Hypothalamus (tissue), 51 donors: ENCODE data around the gene P3R3URF.

Source experiments
- DNase-seq, 51 donors: peaks; one replicate each; lab custom pipeline; 2025; lab: John Stamatoyannopoulos, UW

P3R3URF gene

DNA sequence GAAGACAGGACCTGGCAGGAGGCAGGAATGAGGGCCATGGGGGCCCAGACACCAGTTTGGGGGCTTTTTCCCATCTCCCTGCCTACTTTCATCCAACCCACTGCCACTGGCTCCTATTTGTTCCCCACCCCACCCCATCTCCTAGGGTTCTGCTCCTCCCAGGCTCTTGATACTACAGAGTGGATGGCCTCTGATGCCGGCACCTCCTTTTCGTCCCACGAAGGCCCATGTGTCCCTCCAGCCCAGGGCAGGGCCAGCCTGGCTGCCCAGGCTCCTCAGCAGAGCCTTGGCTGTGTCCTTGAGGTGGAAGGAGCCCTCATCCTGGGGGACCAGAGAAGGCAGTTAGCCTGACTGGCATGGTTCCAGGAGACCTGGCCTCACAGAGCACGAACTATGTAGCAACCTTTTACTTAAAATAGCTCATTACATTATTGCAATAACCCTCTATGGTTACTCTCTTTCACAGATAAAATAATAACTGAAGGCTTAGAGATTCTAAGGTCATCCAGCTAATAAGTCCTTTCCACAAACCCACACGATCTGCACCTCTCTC lies 18.4 kb upstream of the P3R3URF start:
- DNase-seq: no peak

DNA sequence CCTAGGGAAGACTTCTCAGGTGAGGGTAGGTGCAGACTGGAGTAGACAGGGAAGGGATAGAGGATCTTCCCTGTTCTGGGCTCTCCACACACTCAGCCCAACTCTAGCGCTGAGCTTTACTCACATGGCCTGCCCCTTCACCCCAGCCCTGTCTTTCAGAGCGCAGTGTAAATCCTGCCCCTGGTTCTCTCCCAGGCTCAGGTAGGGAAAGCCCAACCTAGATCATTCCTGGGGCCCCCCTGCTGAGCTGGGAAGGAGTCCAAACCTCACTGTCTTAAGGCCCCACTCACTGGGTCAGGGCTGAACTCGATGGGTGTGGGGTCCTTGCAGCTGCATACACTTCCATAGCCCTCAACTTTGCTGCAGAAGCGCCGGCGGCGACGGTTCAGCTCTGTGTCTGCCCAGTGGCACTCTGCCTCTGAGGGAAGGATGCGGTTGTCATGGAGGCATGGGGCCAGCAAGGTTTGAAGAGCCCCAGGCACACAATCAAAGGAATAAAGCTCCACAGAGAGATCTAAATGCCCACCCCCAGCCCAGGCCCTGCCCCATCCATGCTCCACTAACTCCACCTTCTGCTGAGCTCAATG lies 17.8 kb upstream of the P3R3URF start:
- DNase-seq: no peak

- no peak for DNase-seq
These were observed 17.0 kb upstream of the P3R3URF start for GRCh38 chr1:46193285-46193684.

- no peak for DNase-seq
These were observed 15.9 kb upstream of the P3R3URF start for GRCh38 chr1:46192171-46192570.

DNA sequence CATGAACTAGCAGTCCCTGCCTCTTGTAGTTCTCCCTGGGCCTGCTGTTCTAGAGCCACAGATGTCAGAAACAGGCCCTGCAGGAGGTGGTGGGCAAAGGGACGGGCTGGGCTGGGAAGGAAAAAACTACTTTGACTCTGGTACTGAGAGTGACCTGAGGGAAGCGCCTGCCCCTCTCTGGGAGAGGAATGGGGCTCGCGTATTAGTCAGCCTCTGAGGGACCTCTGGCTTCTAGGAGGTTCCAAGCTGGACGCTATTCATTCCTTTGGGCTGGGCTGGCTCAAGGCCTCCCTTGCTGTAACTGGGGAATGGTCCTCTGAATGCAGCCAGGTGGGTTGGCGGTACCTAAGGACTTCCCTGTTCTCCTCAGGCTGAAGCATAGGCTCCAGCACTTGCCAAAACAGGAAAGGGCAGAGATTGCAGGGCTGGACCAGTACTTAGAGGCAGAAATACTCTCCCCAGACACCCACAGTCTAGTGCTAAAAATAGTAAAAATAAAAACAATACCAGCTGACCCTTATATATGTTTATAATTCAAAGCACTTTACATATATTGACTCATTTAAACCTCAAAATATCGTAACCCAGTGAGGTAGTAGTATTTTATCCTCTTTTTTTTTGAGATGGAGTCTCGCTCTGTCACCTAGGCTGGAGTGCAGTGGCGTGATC lies 14.9 kb upstream of the P3R3URF start:
- DNase-seq: no peak

GRCh38 chr1:46190539-46190938 lies 14.3 kb upstream of the P3R3URF start:
- no peak for DNase-seq

- no peak for DNase-seq
These were observed 12.2 kb upstream of the P3R3URF start for GRCh38 chr1:46188295-46189030.

DNA sequence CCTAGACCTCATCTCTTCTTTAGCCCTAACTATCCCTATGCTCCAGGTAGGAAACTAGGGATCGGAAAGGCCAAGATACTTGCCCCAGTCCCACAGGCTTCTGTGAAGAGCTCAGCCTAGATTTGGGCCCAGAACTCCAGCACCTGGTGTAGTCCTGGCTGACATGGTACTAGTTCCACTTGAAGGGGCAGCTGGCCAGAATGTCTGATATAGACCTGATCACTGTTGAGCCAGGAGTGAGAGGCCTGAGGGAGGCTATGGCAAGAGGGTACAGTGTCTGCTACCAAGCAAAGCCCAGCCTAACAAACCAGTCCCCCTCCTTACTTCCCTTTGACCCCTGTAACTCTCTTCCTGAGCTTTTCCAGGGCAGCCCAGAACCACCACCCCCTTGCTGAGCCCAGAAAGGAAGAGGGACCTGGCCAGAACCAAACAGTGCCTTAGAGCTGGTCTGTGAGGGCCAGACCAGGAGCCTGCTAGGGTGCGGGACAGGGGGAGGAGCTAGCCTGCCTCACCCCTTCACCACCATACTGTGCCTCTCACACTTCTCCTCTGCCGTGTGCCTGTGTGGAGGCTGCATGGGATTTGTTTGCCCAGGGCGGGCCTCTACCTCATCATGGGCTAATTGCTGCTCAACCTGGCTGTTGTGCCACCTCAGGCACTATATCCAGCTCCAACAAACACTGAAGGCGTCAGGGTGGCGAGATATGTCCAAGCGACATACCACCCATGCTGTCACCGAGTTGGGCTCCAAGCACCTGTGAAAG lies 11.0 kb upstream of the P3R3URF start:
- no peak for DNase-seq

GRCh38 chr1:46186076-46186475 lies 9.8 kb upstream of the P3R3URF start:
- DNase-seq: no peak

DNA sequence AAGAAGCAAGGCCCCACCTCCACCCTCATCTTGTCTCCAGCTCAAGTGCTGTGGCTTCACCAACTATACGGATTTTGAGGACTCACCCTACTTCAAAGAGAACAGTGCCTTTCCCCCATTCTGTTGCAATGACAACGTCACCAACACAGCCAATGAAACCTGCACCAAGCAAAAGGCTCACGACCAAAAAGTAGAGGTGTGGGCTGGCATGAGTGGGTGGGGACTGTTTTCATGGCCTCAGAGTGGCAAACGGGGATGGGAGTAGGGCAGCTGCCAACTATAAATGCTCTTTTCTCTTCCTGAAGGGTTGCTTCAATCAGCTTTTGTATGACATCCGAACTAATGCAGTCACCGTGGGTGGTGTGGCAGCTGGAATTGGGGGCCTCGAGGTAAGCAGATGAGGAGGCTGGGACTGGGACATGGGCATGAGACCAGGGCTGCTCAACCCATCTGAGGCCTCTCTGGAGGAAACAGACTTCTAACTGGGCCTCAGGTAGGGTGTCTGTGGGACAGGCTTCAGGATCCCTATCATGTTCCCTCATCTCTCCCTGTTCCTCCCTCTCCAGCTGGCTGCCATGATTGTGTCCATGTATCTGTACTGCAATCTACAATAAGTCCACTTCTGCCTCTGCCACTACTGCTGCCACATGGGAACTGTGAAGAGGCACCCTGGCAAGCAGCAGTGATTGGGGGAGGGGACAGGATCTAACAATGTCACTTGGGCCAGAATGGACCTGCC lies 8.8 kb upstream of the P3R3URF start:
- DNase-seq: no peak

- DNase-seq: peak in 2 of 51 donors; percentile 3 to 11
These were observed 7.8 kb upstream of the P3R3URF start for GRCh38 chr1:46183926-46184557.

DNA sequence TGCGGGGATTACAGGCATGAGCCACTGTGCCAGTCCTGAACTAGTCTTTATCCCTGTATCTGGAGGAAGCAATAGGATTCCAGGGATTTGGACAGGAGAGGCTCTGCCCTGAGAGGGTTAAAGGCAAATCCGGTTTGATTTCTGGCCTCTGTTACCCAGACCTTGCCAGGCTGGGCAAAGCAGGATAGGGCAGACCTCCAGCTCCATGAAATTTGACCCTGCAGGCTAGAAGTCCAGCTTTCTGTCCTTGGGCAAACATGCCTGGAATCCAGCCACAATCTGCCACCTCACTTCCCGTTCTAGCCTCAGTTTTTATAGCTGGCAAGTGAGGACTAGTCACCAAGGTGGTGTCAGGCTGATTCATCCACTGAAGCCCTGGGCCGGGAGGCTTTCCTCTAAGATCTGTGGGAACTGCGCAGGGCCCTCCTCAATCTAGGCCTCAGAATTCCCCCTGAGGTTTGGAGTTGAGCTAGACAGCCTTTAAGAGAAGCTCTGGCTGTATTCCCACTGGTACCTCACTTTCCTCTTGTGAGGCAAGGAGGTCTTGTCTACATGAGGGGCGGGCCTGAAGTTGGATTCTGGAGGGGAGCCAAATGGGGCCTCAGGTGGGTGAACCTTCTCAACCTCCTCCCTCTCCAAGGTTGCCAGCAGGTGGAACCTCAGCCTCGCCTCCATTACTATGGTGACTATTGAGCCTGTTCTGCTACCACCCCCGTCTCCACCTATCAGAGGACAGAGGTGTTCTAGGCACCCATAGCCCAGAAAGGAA lies 7.0 kb upstream of the P3R3URF start:
- DNase-seq: peak in 11 of 51 donors; percentile 15 to 70 (median 48)

- no peak for DNase-seq
These were observed 5.3 kb upstream of the P3R3URF start for GRCh38 chr1:46181343-46182260.

DNA sequence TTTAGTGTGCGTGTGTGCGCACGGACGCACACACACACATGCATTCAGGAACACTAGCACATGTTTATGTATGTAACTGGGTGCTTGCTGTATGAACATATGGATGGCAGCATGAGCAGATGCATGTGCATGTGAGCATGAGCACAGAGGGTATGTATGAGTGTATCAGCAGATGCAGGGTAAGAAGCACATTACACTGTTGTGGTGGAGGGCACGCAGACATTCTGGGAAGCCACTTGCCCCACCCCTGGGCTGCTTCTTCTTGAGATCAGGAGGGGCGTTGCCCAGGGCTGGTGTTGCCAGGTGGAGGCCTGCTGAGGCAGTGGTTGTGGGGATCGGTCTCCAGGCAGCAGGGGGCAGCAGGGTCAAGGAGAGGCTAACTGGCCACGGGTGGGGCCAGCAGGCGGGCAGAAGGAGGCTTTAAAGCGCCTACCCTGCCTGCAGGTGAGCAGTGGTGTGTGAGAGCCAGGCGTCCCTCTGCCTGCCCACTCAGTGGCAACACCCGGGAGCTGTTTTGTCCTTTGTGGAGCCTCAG lies 3.9 kb upstream of the P3R3URF start:
- peak in 18 of 51 donors; percentile 6 to 57 (median 28) for DNase-seq

DNA sequence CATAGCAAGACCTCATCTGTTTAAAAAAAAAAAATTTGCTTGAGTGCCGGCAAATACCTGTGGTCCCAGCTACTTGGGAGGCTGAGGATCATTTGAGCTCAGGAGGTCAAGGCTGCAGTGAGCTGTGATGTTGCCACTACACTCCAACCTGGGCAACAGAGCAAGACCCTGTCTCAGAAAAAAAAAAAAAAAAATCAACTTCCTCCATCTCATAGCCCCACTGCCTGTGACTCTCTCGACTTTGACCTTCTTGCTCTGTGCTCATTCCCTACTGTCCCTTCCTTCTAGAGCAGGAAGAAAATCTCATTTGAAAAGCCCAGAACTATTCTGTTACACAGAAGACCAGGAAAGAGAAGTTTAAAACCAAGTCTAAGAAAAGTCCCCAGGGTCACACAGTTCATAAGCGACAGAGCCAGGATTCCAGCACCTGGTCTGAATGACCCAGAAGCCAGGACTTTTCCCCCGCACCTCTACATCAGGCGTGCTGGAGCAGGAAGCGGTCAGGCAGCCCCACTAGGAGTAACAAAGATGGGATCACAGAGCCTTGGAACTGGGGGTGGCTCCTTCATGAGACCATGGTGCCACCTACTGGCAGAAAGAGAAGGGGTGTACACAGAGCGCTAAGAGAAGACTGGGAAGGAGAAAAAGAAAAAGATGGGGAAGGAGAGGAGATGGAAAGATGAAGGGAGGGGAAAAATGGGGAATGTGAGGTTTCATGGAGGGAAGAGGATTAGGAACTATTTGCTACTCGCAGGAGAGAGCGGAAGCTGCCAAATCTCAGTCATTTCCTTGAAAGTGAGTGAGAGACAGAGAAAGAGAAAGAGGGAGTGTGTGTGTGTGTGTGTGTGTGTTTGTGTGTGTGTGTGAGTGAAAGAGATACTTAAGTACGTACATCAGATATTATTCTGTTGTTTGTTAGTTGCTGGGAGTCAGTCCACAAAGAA lies 3.1 kb upstream of the P3R3URF start:
- DNase-seq: peak in 46 of 51 donors; percentile 14 to 88 (median 54)

GRCh38 chr1:46175243-46175642 lies 1.0 kb downstream of the P3R3URF start:
- no peak for DNase-seq
